ENCODE data around the gene PIK3CG.
"Not testable (repeated sequence)": the region's sequence is repeated elsewhere in the genome, so short reads cannot be mapped to it uniquely, and the experiment has no call there.

PIK3CG gene

DNA sequence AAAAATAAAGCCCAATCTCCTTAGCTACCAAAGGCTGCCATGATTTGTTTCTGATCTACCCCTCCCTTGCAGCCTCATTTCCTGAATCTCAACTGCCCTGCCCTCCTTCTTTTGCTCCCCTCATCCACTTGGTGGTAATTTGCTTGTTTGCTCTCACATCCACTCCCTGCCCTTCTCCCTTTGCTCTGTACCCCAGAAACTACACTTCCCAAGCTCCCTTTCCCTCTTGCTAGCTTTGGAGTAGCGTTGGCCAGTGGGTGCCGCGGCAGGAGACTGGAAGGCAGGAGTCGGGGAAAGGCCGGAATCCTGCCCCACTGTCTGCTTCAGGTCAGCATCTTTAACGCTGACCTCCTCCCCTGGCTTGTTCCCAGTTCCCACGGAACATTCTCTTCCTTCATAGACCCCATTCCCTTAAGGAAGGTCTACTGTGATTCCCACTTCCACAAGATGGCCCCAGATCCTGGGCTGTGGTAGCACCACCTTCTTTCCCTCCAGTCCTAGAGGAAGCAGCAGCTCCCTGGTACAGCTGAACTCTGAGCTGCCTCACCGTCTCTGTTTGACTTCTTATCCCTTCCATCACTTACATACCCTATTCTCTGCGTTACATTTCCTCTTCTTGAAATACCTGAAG is 79.1 kb downstream of the PIK3CG start:
- DNase-seq: no peak

DNA sequence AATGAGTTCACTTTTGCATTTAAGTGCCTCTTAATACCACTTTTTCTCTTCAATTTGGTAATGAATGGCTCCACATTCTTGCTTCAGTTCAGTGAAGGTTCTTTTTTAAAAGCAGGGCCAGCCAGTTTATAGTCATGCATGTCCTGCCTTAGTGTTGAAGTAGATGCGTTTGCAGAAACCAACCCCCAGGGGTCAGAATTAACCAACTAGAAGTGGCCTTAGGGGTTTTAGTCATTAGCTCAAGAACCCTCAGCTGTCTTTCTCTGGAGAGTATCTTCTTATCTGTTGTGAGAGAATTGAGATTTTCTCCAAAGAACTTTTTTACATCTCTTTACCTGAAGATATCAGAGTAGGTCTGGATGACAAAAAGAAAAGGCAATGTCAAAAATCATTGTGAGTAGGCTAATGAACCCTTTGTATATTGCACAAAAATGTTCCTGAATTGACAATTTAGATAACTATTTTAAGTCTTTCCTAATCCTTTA is 82.2 kb downstream of the PIK3CG start:
- DNase-seq: peak; percentile 33 to 36

DNA sequence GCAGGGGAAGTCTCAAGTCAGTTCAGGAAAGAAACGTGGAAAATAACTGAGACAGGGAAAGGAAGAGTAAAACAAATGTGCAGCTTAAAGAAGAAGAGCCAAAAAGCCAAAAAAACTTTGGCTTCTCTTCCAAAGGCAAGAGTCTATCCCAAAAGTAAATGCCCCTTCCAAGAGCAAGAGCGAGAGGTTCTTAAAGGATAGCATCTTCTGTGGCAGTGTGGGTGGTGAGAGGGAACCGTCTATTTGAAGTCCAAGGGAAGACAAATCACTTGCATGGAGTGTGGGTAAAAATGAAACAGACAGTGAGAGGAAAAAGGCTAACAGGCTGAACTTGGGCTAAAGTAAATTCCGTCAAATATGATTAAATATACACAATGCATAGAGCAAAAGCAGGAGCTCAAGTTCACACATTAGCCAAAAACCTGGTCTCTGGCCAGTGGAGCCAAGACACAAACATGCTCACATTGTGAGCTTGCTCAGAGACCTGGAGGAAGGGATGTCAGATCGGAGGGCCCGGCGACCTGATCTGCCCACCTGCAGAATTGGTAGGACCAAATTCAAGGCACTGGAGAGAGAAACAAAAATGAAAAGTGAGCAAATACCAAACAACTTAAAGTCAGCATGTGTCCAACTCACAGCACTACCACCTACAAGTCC is 87.0 kb downstream of the PIK3CG start:
- DNase-seq: no peak

DNA sequence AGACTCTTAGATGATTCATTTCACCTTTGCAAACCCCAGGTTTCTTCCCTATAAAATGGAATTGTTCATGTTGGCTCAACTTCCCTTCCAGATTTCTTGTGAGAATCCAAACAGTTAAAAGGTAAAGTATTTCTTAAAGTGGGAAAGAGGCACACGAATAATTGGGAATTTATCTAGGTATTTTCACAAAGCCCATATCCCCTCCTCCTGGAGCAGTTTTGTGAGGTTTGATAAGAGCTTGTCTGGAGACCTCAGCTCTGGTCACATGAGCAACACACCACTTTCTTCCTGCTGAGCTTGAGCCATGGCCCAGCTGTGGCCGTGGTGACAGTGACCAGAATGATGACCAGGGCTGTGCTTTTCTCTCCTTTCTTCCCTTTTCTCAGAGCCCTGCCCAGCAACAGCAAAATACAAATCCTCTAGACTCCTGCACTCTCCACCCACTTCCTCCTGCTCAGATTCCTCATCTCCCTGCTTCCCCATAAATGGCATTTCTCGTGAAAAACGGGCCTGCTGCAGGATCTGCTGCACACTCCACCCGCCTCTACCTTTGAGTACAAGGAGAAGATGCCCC is 87.7 kb downstream of the PIK3CG start:
- peak in 1 of 2 donors; percentile 43 for DNase-seq

DNA sequence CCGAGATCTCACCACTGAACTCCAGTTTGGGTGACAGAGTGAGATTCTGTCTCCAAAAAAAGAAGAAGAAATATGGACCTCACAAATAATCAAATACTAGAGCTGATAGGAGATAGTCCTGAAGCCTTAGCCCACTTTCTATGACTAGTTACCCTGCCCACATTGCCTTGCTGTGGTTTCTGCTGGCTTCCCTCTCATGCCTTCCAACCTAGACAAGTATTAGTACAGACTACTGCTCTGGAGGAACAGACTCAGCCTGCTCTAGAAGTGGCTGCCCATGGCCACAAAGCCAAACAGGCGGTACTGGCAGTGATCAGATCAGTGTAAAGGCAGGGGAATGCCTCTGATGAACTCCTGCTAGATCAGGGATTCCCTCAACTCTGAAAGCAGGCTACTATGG is 89.8 kb downstream of the PIK3CG start:
- DNase-seq: no peak

DNA sequence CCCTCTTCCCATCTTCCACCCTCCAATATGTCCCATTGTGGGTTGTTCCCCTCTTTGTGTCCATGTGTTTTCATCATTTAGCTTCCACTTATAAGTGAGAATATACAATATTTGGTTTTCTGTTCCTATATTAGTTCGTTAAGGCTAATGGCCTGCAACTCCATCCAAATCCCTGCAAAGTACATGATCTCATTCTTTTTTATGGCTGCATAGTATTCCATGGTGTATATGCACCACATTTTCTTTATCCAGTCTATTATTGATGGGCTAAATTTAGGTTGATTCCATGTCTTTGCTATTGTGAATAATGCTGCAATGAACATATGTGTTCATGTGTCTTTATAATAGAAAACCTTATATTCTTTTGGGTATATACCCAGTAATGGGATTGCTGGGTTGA is 90.8 kb downstream of the PIK3CG start:
- DNase-seq: not testable (repeated sequence)

Data from CD4-positive, alpha-beta T cell treated with Interleukin-1 beta for 1 hour (primary cell).